Fibroblast of villous mesenchyme (primary cell): ENCODE results near the gene SLC7A5. TPM values are rescaled to one million over a fixed set of nuclear protein-coding genes. Genes with fewer than 3 reads are reported as not detected.
"Not testable (repeated sequence)": the region's sequence is repeated elsewhere in the genome, so short reads cannot be mapped to it uniquely, and the experiment has no call there.

Source experiments
- DNase-seq: peaks from one replicate; pipeline ENCODE4 v3.0.0-alpha.2; 2010; ENCODE audit warnings: low read depth
- H3K4me3 ChIP-seq: 2 replicates; pipeline ENCODE4 v1.5.1; 2011; ENCODE audit warnings: low read depth, mild to moderate bottlenecking, low read length
- total RNA-seq: library from RNA; depleted of rRNA; stranded (reverse); fragments of >200 nt; gene quantifications from 2 replicates; pipeline ENCODE4 v1.2.3, GENCODE V29; 2012
- TF ChIP-seq, protein P1 (sequence below): IDR thresholded peaks from 2 replicates; pipeline ENCODE4 v1.5.1; 2012; ENCODE audit warnings: low read depth, mild to moderate bottlenecking, low read length; ENCODE audit not compliant: insufficient read depth

Gene SLC7A5
- total RNA-seq, 1 donor: 27.6 TPM

- TF ChIP-seq, protein P1, sequence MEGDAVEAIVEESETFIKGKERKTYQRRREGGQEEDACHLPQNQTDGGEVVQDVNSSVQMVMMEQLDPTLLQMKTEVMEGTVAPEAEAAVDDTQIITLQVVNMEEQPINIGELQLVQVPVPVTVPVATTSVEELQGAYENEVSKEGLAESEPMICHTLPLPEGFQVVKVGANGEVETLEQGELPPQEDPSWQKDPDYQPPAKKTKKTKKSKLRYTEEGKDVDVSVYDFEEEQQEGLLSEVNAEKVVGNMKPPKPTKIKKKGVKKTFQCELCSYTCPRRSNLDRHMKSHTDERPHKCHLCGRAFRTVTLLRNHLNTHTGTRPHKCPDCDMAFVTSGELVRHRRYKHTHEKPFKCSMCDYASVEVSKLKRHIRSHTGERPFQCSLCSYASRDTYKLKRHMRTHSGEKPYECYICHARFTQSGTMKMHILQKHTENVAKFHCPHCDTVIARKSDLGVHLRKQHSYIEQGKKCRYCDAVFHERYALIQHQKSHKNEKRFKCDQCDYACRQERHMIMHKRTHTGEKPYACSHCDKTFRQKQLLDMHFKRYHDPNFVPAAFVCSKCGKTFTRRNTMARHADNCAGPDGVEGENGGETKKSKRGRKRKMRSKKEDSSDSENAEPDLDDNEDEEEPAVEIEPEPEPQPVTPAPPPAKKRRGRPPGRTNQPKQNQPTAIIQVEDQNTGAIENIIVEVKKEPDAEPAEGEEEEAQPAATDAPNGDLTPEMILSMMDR: no peak
- no peak for DNase-seq
- no peak overlapping the region for H3K4me3 ChIP-seq
Measured at GRCh38 chr16:87897521-87898505, 28.5 kb upstream of the SLC7A5 start.

DNA sequence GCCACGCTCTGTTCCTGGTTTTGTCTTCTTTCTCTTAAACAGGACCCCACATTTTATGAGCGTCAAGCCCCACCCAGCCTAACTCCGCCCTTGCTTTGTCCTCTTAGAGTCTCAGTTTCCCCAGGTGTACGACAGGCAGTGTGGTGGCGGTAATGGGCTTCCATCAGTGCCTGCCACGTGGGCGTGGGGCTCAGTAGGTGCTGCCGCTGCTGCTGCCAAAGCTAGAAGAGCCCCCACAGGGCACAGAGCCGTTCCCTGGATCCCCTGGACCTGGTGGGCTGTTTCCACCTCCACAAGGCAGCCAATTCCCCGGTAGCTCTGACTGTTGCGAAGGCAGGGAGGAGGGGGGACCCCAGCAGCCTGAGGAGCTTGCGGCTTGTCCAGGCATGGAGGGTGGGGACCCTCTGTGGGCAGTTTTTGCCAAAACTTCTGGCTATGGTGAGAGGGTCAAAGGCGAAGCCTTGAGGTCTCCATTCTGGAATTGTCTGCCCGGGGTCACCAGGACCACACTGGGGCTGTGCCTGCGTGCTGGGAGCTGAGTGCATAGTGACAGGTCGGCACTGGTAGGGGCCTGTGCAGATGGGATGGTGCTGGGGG lies 27.7 kb upstream of the SLC7A5 start:
- not testable (repeated sequence) for DNase-seq, H3K4me3 ChIP-seq

- H3K4me3 ChIP-seq, DNase-seq: not testable (repeated sequence)
Measured at GRCh38 chr16:87896176-87896890, 27.0 kb upstream of the SLC7A5 start.

GRCh38 chr16:87895641-87896141 lies 26.4 kb upstream of the SLC7A5 start:
- no peak for DNase-seq
- TF ChIP-seq, protein P1: no peak
- H3K4me3 ChIP-seq: no peak overlapping the region

DNA sequence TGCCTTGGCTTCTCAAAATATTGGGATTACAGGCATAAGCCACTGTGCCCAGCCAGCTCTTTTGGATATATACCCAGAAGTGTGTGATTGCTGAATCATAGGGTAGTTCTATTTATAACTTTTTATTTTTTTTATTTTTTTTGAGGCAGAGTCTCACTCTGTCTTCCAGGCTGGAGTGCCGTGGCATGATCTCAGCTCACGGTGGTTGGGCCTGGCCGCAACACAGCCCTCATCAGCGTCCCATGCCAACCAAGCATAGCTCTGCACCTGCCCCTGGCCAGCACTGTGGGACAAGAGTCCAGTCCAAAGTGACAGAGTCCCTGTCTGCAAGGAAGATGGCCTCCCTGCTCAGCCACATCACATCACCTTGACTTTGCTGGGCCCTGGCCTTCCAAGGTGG lies 24.7 kb upstream of the SLC7A5 start:
- DNase-seq, H3K4me3 ChIP-seq: not testable (repeated sequence)

DNA sequence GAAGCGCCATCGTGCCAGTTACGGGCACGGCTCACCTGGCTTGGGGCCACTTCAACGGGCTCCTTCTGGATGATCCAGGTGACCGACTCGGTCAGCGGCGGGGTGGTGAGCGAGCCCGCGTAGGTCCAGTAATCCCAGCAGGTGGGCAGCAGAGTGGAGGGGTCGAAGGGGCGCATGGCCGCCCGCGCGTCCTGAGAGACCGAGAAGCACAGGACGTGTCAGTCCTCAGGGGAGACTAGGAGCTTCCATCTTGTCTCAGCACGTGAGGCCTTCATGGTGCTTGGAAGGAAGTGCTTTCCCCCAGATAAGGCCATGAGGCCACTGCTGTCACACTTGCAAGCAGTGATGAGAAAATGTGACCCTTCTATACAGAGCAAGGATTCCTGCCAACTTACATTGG lies 22.5 kb upstream of the SLC7A5 start:
- TF ChIP-seq, protein P1: no peak
- no peak for DNase-seq
- H3K4me3 ChIP-seq: no peak overlapping the region

DNA sequence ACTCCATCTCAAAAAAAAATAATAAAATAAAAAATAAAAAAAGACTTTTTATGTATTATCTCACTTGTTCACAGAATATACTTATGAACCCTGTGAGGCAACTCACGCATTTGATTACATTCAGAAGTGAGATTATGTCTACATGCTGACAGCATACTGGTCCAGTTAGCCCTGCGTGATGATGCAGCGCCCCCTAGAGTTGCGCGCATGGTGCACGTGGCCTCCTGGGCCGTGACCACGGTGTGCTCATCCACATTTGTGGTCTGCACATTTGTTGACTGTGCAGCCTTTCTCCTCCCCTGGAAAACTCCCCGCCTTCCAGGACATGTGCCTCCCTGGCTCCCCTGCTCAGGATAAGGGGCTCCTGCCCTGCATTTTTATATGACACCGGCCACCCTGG lies 20.5 kb upstream of the SLC7A5 start:
- DNase-seq, H3K4me3 ChIP-seq: not testable (repeated sequence)

DNA sequence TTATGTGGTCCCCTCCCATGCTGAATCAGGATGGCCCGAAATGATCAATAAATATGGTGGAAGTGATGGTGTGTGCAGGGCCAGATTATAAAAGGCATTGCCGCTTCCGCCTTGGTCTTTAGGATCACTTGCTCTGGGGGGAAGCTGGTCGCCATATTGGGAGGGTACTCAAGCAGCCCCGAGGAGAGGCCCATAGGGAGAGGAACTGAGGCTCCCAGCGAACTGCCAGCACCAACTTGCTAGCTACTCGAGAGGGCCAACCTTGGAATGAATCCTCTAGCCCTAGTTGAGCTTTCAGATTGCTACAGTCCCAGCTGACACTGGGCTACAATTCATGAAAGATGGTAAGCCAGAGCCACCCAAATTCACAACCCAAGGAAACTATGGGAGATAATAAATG lies 19.0 kb upstream of the SLC7A5 start:
- not testable (repeated sequence) for DNase-seq, H3K4me3 ChIP-seq

GRCh38 chr16:87887931-87888330 lies 18.6 kb upstream of the SLC7A5 start:
- not testable (repeated sequence) for H3K4me3 ChIP-seq, DNase-seq

DNA sequence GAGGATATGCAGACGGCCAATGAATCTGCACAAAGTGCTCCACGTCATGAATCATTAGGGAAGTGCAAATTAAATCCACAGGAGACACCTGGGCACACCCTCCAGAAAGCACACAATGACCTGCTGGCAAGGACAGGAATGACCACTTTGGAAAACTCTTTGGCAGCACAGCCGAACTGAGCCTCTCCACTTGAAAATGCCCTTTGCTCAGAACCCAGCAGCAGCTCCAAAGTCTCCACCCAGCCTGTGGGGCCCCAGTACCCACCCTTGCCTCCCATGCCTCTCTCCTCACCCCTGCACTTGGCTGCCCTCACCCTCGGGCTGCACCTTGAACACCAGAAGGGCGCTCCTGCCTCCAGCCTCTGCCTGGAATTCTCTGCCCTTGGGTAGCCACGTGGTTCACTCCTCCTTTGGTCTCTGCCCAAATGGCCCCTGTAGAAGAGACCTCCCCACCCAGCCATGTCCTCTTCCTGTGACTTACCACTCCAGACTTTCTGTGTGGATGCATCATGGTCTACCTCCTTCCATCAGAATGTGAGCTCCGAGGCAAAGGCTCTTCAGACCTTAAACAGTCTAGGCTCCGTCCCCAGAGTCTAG lies 16.2 kb upstream of the SLC7A5 start:
- H3K4me3 ChIP-seq, DNase-seq: not testable (repeated sequence)
